Hepatocyte (in vitro differentiated cells): ENCODE results near the gene OPRL1.

Source experiments
- EZH2phosphoT487 ChIP-seq: fragments of 200-600 bp; sonication (generic); IDR thresholded peaks from one replicate; pipeline ENCODE4 v1.6.1; 2018; ENCODE audit warnings: antibody characterized with exemption, mild to moderate bottlenecking, low read depth, moderate library complexity; ENCODE audit not compliant: unreplicated experiment, severe bottlenecking
- TF ChIP-seq, protein P1 (sequence below): fragments of 200-600 bp; sonication (generic); IDR thresholded peaks from 2 replicates; pipeline ENCODE4 v1.5.1; 2016; ENCODE audit warnings: antibody characterized with exemption, mild to moderate bottlenecking; ENCODE audit not compliant: poor library complexity

DNA sequence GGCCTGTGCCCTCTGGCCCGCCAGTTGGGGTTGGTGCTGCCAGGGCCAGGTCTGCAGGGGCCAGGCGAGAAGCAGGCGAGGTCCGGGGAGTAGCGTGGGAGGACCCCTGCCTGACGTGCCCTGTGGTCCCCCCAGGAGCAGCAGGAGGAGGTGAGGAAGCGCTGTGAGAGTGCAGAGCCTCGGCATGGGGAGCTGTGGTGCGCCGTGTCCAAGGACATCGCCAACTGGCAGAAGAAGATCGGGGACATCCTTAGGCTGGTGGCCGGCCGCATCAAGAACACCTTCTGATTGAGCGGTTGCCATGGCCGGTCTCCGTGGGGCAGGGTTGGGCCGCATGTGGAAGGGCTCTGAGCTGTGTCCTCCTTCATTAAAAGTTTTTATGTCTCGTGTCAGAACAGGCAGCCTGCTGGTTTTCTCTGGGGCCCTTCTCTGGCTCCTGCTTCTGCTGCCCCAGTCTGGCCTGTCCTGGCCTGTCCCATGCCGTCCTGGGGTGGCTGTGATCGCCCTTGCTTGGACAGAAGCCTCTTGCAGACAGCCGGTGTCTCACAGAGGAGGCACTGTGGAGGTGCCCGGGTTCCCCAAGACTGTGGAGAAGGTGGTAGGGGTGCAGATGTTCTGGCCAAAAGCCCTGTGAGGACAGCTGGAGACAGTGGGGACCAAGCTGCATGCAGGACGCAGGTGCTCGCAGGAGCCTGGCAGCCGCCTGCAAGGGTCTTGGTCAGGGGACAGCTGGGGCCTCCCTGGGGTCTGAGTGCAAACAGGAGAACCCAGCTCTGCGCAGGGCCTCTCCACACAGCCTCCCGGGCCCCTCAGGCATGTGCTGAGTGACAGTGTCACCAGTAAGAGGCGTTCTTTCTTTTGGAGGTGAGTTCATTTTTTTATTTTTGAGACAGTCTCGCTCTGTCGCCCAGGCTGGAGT, 46.9 kb upstream of the OPRL1 start:
- TF ChIP-seq, protein P1, sequence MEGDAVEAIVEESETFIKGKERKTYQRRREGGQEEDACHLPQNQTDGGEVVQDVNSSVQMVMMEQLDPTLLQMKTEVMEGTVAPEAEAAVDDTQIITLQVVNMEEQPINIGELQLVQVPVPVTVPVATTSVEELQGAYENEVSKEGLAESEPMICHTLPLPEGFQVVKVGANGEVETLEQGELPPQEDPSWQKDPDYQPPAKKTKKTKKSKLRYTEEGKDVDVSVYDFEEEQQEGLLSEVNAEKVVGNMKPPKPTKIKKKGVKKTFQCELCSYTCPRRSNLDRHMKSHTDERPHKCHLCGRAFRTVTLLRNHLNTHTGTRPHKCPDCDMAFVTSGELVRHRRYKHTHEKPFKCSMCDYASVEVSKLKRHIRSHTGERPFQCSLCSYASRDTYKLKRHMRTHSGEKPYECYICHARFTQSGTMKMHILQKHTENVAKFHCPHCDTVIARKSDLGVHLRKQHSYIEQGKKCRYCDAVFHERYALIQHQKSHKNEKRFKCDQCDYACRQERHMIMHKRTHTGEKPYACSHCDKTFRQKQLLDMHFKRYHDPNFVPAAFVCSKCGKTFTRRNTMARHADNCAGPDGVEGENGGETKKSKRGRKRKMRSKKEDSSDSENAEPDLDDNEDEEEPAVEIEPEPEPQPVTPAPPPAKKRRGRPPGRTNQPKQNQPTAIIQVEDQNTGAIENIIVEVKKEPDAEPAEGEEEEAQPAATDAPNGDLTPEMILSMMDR: no peak
- TF ChIP-seq EZH2phosphoT487: no peak
